ENCODE data around the gene SAMD9. TPM values are rescaled to one million over a fixed set of nuclear protein-coding genes. Genes with fewer than 3 reads are reported as not detected.

Gene SAMD9
- total RNA-seq, 1 experiment from 2014 or later, result not detected

GRCh38 chr7:93062599-93062998 is 55.2 kb downstream of the SAMD9 start:
- no peak overlapping the region for H2BK15ac ChIP-seq (ENCODE audit: low read depth, low read length)
- no CpG with 5 or more reads among the region's 4 CpGs for WGBS (ENCODE audit: extremely low coverage, insufficient read length, low lambda C conversion rate)
- no peak overlapping the region for H3K9ac ChIP-seq (ENCODE audit: extremely low read depth, insufficient read length, low read length)
- H3K27ac Mint-ChIP-seq, result no peak overlapping the region
- no peaks in the 10 kb centered on the region for H3K4me1 Mint-ChIP-seq
- no peak overlapping the region for H2BK12ac ChIP-seq (ENCODE audit: insufficient read length, low read depth, low read length)
- no peak overlapping the region for H4K5ac ChIP-seq (ENCODE audit: insufficient read length, low read depth, low read length)
- no peak for DNase-seq
- no peak overlapping the region for H3K56ac ChIP-seq (ENCODE audit: insufficient read length, low read depth, low read length)
- H3K4ac ChIP-seq (ENCODE audit: low read depth, low read length), result no peak overlapping the region
- H2AK5ac ChIP-seq (ENCODE audit: insufficient read length, low read length), result no peak overlapping the region
- no peaks in the 10 kb centered on the region for H3K27me3 ChIP-seq (ENCODE audit: insufficient read depth, low read length)
- no peak for TF ChIP-seq CTCF (conservative IDR thresholded peaks at IDR 0.05)
- no peak overlapping the region for H3K4me3 Mint-ChIP-seq
- H2BK5ac ChIP-seq (ENCODE audit: insufficient read length, low read length), result no peak overlapping the region
- no peak overlapping the region for H4K91ac ChIP-seq (ENCODE audit: insufficient read length, low read depth, low read length)
- H3K4me2 ChIP-seq (ENCODE audit: insufficient read depth, insufficient read length, low read length), result no peak overlapping the region
- no peaks in the 10 kb centered on the region for H3K9me3 ChIP-seq (ENCODE audit: control insufficient read depth, low read depth, low read length)
- no peaks in the 10 kb centered on the region for H4K20me1 ChIP-seq (ENCODE audit: control insufficient read depth, insufficient read depth, insufficient read length)
- H2BK20ac ChIP-seq (ENCODE audit: low read depth, low read length, poor library complexity, severe bottlenecking), result no peak overlapping the region
- H3K23me2 ChIP-seq (ENCODE audit: insufficient read length, low read depth, low read length, poor library complexity, severe bottlenecking), result no peaks in the 10 kb centered on the region
- H2BK120ac ChIP-seq (ENCODE audit: low read depth, low read length, poor library complexity, severe bottlenecking), result no peak overlapping the region
- no peaks in the 10 kb centered on the region for H3K4me1 ChIP-seq (ENCODE audit: insufficient read depth, low read length)
- no peak overlapping the region for H3K27ac ChIP-seq (ENCODE audit: insufficient read length, low read depth, low read length)
- H2AFZ ChIP-seq (ENCODE audit: low read length), result no peak overlapping the region
- H3K23ac ChIP-seq (ENCODE audit: insufficient read length, low read depth, low read length), result no peak overlapping the region
- peaks cover 0 to 11% of the 10 kb centered on the region in 2 experiments; a peak in 4 of 5 replicates for H3K9me3 Mint-ChIP-seq
- no peaks in the 10 kb centered on the region for H3K79me1 ChIP-seq (ENCODE audit: insufficient read depth, low read depth, low read length, poor library complexity, severe bottlenecking)
- peaks cover 0 to 3% (median 0%) of the 10 kb centered on the region in 3 experiments; a peak in 2 of 7 replicates for H3K36me3 Mint-ChIP-seq (ENCODE audit: insufficient read depth in 1 of 3, low read depth in 3 of 3)
- no peak overlapping the region for H4K8ac ChIP-seq (replicated peaks; ENCODE audit: insufficient read length, low read depth, low read length)
- peaks cover 6% of the 10 kb centered on the region for H3K27me3 Mint-ChIP-seq (ENCODE audit: low read depth)
- no peaks in the 10 kb centered on the region for H3K79me2 ChIP-seq (ENCODE audit: insufficient read depth, low read length)
- no peak overlapping the region for H3T11ph ChIP-seq (ENCODE audit: low read length)
- H3K14ac ChIP-seq (ENCODE audit: insufficient read depth, low read length), result no peak overlapping the region
- H3K18ac ChIP-seq (ENCODE audit: insufficient read length, low read depth, low read length), result no peak overlapping the region

Measured in H9 (cell line).